PC-9 (cell line): ENCODE results near the gene LMOD3. TPM values are rescaled to one million over a fixed set of nuclear protein-coding genes. Genes with fewer than 3 reads are reported as not detected.

Source experiments
- BruUV-seq: library from RNA; stranded (reverse); fragments of 400-500 nt; replicated peaks from 2 replicates; lab custom pipeline; 2021; lab: Mats Ljungman, UMichigan
- CTCF ChIA-PET: fragments of 300-600 bp; sonication (Branson Sonifier 250); formaldehyde crosslinking; loops from one replicate; lab custom pipeline; 2022; ENCODE audit warnings: antibody characterized with exemption; lab: Charles Lee
- POLR2A ChIA-PET: fragments of 300-600 bp; sonication (Branson Sonifier 250); formaldehyde crosslinking; loops from one replicate; lab custom pipeline; 2022; ENCODE audit warnings: antibody characterized with exemption; ENCODE audit not compliant: unreplicated experiment; lab: Charles Lee
- DNase-seq, 2 experiments: peaks; one replicate each; pipeline versions ENCODE4 v3.0.0 to v3.0.0-alpha.2; 2015 to 2022; ENCODE audit warnings: mixed read lengths in 1 of 2
- H2AFZ ChIP-seq: fragments of 200-600 bp; sonication (generic); 2 replicates; pipeline ENCODE4 v1.8.1; 2017; ENCODE audit warnings: antibody characterized with exemption
- H3F3A ChIP-seq: fragments of 200-600 bp; sonication (generic); 2 replicates; pipeline ENCODE4 v1.8.1; 2017; ENCODE audit warnings: antibody characterized with exemption, mild to moderate bottlenecking, low read depth; ENCODE audit not compliant: insufficient read depth
- H3K27ac ChIP-seq: fragments of 200-600 bp; sonication (generic); 2 replicates; pipeline ENCODE4 v1.6.1; 2016; ENCODE audit warnings: mixed run types
- H3K27me3 ChIP-seq: fragments of 200-600 bp; sonication (generic); 2 replicates; pipeline ENCODE4 v1.6.1; 2016; ENCODE audit warnings: low read depth, mixed run types; ENCODE audit not compliant: insufficient read depth
- H3K36me3 ChIP-seq: fragments of 200-600 bp; sonication (generic); 2 replicates; pipeline ENCODE4 v1.6.1; 2016; ENCODE audit warnings: low read depth, mixed run types
- H3K4me1 ChIP-seq: fragments of 200-600 bp; sonication (generic); replicated peaks from 2 replicates; pipeline ENCODE4 v1.6.1; 2016; ENCODE audit warnings: mixed run types; ENCODE audit not compliant: insufficient read depth
- H3K4me2 ChIP-seq: fragments of 200-600 bp; sonication (generic); 2 replicates; pipeline ENCODE4 v1.6.1; 2017; ENCODE audit warnings: mixed run types
- H3K4me3 ChIP-seq: fragments of 200-600 bp; sonication (generic); 2 replicates; pipeline ENCODE4 v1.6.1; 2016; ENCODE audit warnings: mixed run types
- H3K79me2 ChIP-seq: fragments of 200-600 bp; sonication (generic); 2 replicates; pipeline ENCODE4 v1.6.1; 2017; ENCODE audit warnings: low read depth, mixed run types
- H3K9me2 ChIP-seq: fragments of 200-600 bp; sonication (generic); 2 replicates; pipeline ENCODE4 v1.8.1; 2017; ENCODE audit warnings: mild to moderate bottlenecking; ENCODE audit not compliant: insufficient read depth
- H3K9me3 ChIP-seq: fragments of 200-600 bp; sonication (generic); 2 replicates; pipeline ENCODE4 v1.8.1; 2016; ENCODE audit warnings: low read depth; ENCODE audit not compliant: insufficient read depth
- H4K20me1 ChIP-seq: fragments of 200-600 bp; sonication (generic); 2 replicates; pipeline ENCODE4 v1.8.1; 2017; ENCODE audit not compliant: insufficient read depth
- CTCF ChIP-seq: fragments of 200-600 bp; sonication (generic); conservative IDR thresholded peaks from 2 replicates; pipeline ENCODE4 v1.6.1; 2017; ENCODE audit warnings: mixed run types, antibody characterized with exemption, mild to moderate bottlenecking, moderate library complexity
- EZH2 ChIP-seq: fragments of 200-600 bp; sonication (generic); IDR thresholded peaks from 2 replicates; pipeline ENCODE4 v1.8.0; 2017; ENCODE audit warnings: antibody characterized with exemption, low read depth
- intact Hi-C: fragments of 100-400 bp; cut with micrococcal nuclease; formaldehyde crosslinking; loops from one replicate; pipeline ENCODE4 v1.10.0; 2022; ENCODE audit not compliant: unreplicated experiment
- total RNA-seq: library from RNA; stranded (reverse); gene quantifications from 2 replicates; pipeline ENCODE4 v1.2.3, GENCODE V29; 2021

LMOD3 gene
- total RNA-seq, 1 experiment from 2014 or later: not detected

GRCh38 chr3:69102384-69102783, 20.0 kb downstream of the LMOD3 start:
- H3F3A ChIP-seq: no peaks in the 10 kb centered on the region
- intact Hi-C loops: loop anchor here (2.0 kb wide), 1 partner anchor 16 kb away; no protein-coding TSS in a partner anchor
- POLR2A ChIA-PET: interaction anchor here (0.6 kb wide), 1 partner anchor 80 kb away, joined by 4 read pairs; no protein-coding TSS in a partner anchor
- H3K27ac ChIP-seq: no peak overlapping the region
- peaks cover 3% of the 10 kb centered on the region; the same call in 1 of the 2 replicates for H3K36me3 ChIP-seq
- CTCF ChIA-PET: no interaction called here
- H2AFZ ChIP-seq: no peak overlapping the region
- H3K4me3 ChIP-seq: no peak overlapping the region
- no peak overlapping the region for H3K4me2 ChIP-seq
- peaks cover 9% of the 10 kb centered on the region; the same call in 1 of the 2 replicates for H3K4me1 ChIP-seq
- no peaks in the 10 kb centered on the region for H3K9me2 ChIP-seq
- no peaks in the 10 kb centered on the region for H3K9me3 ChIP-seq
- peak; percentile 55 to 63 for DNase-seq
- H3K79me2 ChIP-seq: no peaks in the 10 kb centered on the region
- no TSS peak for BruUV-seq
- no peaks in the 10 kb centered on the region for H4K20me1 ChIP-seq
- H3K27me3 ChIP-seq: no peaks in the 10 kb centered on the region
- TF ChIP-seq EZH2 (no peak), CTCF (no peak)

- Histone ChIP-seq H3K4me3 (no peak overlapping the region), H3K9me3 (no peaks in the 10 kb centered on the region), H3K4me2 (no peak overlapping the region), H3K27me3 (no peaks in the 10 kb centered on the region), H3K4me1 (peaks cover 9% of the 10 kb centered on the region; the same call in 1 of the 2 replicates), H3K27ac (no peak overlapping the region), H3K79me2 (peaks cover 4% of the 10 kb centered on the region; the same call in 1 of the 2 replicates), H4K20me1 (no peaks in the 10 kb centered on the region), H3K9me2 (no peaks in the 10 kb centered on the region), H2AFZ (no peak overlapping the region), H3K36me3 (peaks cover 3% of the 10 kb centered on the region; the same call in 1 of the 2 replicates), H3F3A (no peaks in the 10 kb centered on the region)
- intact Hi-C loops: no loop called here
- DNase-seq: no peak
- CTCF ChIA-PET: no interaction called here
- POLR2A ChIA-PET: no interaction called here
- no TSS peak for BruUV-seq
- TF ChIP-seq EZH2 (no peak), CTCF (no peak)
These were observed 22.8 kb downstream of the LMOD3 start for GRCh38 chr3:69099576-69099975.

- 0 out of 2 replicates have a peak, but pooled peaks cover under 1% of the 10 kb centered on the region for H3F3A ChIP-seq
- intact Hi-C loops: no loop called here
- BruUV-seq: no TSS peak
- H3K27me3 ChIP-seq: no peaks in the 10 kb centered on the region
- H3K9me2 ChIP-seq: no peaks in the 10 kb centered on the region
- H3K9me3 ChIP-seq: no peaks in the 10 kb centered on the region
- H2AFZ ChIP-seq: no peak overlapping the region
- H3K79me2 ChIP-seq: peaks cover 11% of the 10 kb centered on the region; the same call in 1 of the 2 replicates
- H3K27ac ChIP-seq: no peak overlapping the region
- no peak for DNase-seq
- no peaks in the 10 kb centered on the region for H4K20me1 ChIP-seq
- no peak for TF ChIP-seq CTCF
- no peak for TF ChIP-seq EZH2
- H3K4me3 ChIP-seq: no peak overlapping the region
- H3K36me3 ChIP-seq: peaks cover 4% of the 10 kb centered on the region; the same call in 1 of the 2 replicates
- ChIA-PET CTCF (no interaction called here), POLR2A (no interaction called here)
- peaks cover 13% of the 10 kb centered on the region for H3K4me1 ChIP-seq
- no peak overlapping the region for H3K4me2 ChIP-seq
These were observed 24.8 kb downstream of the LMOD3 start for GRCh38 chr3:69097407-69098086.
